K562 (cell line): ENCODE measurements around the gene YJEFN3. TPM values are rescaled to one million over a fixed set of nuclear protein-coding genes. Genes with fewer than 3 reads are reported as not detected.

Source experiments
- ATAC-seq: fragments of 200-7000 bp; cut with Tn5 transposase; 3 replicates; pipeline ENCODE4 v1.9.1; 2020; ENCODE audit warnings: moderate library complexity
- BruUV-seq: library from RNA; stranded (reverse); fragments of 400-500 nt; replicated peaks from 2 replicates; lab custom pipeline; 2021; lab: Mats Ljungman, UMichigan
- CTCF ChIA-PET: fragments of 300-600 bp; formaldehyde crosslinking; extraction: SDS; loops from one replicate; lab custom pipeline; 2021; ENCODE audit warnings: low intra/inter-chr PET ratio; lab: Yijun Ruan, JAX
- POLR2A ChIA-PET: fragments of 300-600, 350-650 bp; sonication (Branson Sonifier 250); formaldehyde crosslinking; extraction: SDS; loops from one replicate; lab custom pipeline; 2021; ENCODE audit warnings: antibody characterized with exemption, inconsistent platforms; lab: Yijun Ruan, JAX
- DNase-seq, 4 experiments: peaks; one replicate each; pipeline versions ENCODE4 v3.0.0 to v3.0.0-alpha.2; 2011 to 2018; ENCODE audit warnings: low spot score in 3 of 4, mixed read lengths in 3 of 4; ENCODE audit errors: extremely low read depth in 1 of 4
- FAIRE-seq: peaks from 2 replicates; lab custom pipeline; 2011; peaks lifted over from hg19 to GRCh38; lab: Jason Lieb, UNC
- H2AFZ ChIP-seq: 2 replicates; pipeline ENCODE4 v1.6.0; 2011; ENCODE audit warnings: low read depth, low read length, control low read depth, inconsistent platforms
- H3K27ac ChIP-seq: fragments of 200-600 bp; 3 replicates; pipeline ENCODE4 v1.8.0; 2011; ENCODE audit warnings: low read depth, mild to moderate bottlenecking, control low read depth, inconsistent platforms, low read length, moderate library complexity, mixed read lengths; ENCODE audit errors: extremely low read depth
- H3K27me3 ChIP-seq, 2 experiments: fragments of 300-600 bp in 1 of 2; 2 replicates in 1 of 2; 3 replicates in 1 of 2; pipeline versions ENCODE4 v1.6.0 to v1.8.0; 2011; ENCODE audit warnings: inconsistent platforms in 2 of 2, low read length in 2 of 2, mild to moderate bottlenecking in 1 of 2, mixed read lengths in 1 of 2, moderate library complexity in 1 of 2; ENCODE audit not compliant: control insufficient read depth in 2 of 2, insufficient read depth in 2 of 2
- H3K36me3 ChIP-seq: fragments of 300-600 bp; 3 replicates; pipeline ENCODE4 v1.8.0; 2011; ENCODE audit warnings: mild to moderate bottlenecking, low read length, inconsistent platforms; ENCODE audit not compliant: control insufficient read depth, insufficient read depth
- H3K4me1 ChIP-seq, 2 experiments: fragments of 200-600 bp in 1 of 2; replicated peaks in 1 of 2; 2 replicates in 1 of 2; 3 replicates in 1 of 2; pipeline versions ENCODE4 v1.5.1 to v1.8.0; 2011; ENCODE audit warnings: inconsistent platforms in 2 of 2, low read length in 2 of 2, mild to moderate bottlenecking in 1 of 2, mixed read lengths in 1 of 2, moderate library complexity in 1 of 2; ENCODE audit not compliant: control insufficient read depth in 2 of 2, insufficient read depth in 2 of 2
- H3K4me2 ChIP-seq: 2 replicates; pipeline ENCODE4 v1.6.1; 2011; ENCODE audit warnings: low read length, control low read depth, inconsistent platforms, mixed read lengths; ENCODE audit not compliant: insufficient read depth
- H3K4me3 ChIP-seq: fragments of 200-600 bp; sonication (generic), shearing (Covaris generic); 2 replicates; pipeline ENCODE4 v1.5.1; 2016; ENCODE audit warnings: control low read depth, inconsistent platforms
- H3K79me2 ChIP-seq: fragments of 200-600 bp; 3 replicates; pipeline ENCODE4 v1.8.0; 2011; ENCODE audit warnings: low read length, inconsistent platforms; ENCODE audit not compliant: control insufficient read depth, insufficient read depth
- H3K9ac ChIP-seq, 2 experiments: 2 replicates each; pipeline versions ENCODE4 v1.6.0 to v1.6.1; 2011; ENCODE audit warnings: low read depth in 2 of 2, low read length in 2 of 2, control low read depth in 1 of 2, inconsistent platforms in 1 of 2, mild to moderate bottlenecking in 1 of 2, mixed read lengths in 1 of 2; ENCODE audit not compliant: insufficient read depth in 1 of 2
- H3K9me1 ChIP-seq: one replicate; pipeline ENCODE4 v1.6.0; 2011; ENCODE audit warnings: inconsistent platforms, mild to moderate bottlenecking, low read length, moderate library complexity; ENCODE audit not compliant: control insufficient read depth, insufficient read depth
- H3K9me3 ChIP-seq: replicated peaks from 2 replicates; pipeline ENCODE4 v1.5.1; 2011; ENCODE audit warnings: low read depth, low read length, inconsistent platforms; ENCODE audit not compliant: control insufficient read depth, insufficient read depth
- H4K20me1 ChIP-seq: replicated peaks from 2 replicates; pipeline ENCODE4 v1.6.1; 2011; ENCODE audit warnings: low read length, inconsistent platforms, mixed read lengths; ENCODE audit not compliant: control insufficient read depth, insufficient read depth
- NFIC ChIP-seq: fragments of 450-650 bp; IDR thresholded peaks from 2 replicates; pipeline ENCODE4 v1.6.1; 2017; ENCODE audit warnings: mild to moderate bottlenecking, inconsistent platforms
- POLR2G ChIP-seq: fragments of 200-400 bp; formaldehyde crosslinking; IDR thresholded peaks from 2 replicates; pipeline ENCODE4 v1.6.1; 2017; ENCODE audit warnings: low read depth, mild to moderate bottlenecking, antibody characterized with exemption, low read length, moderate library complexity
- STAT5B ChIP-seq: fragments of 250-450 bp; sonication (Bioruptor Pico); IDR thresholded peaks from 2 replicates; pipeline ENCODE4 v1.8.0; 2021; ENCODE audit warnings: mild to moderate bottlenecking, inconsistent platforms
- WGBS: fragments of 100-300 bp; shearing (Covaris generic); methylation state at CpG from one replicate; pipeline ENCODE4 v1.1.6; 2016; ENCODE audit warnings: low coverage, mixed read lengths; ENCODE audit not compliant: insufficient coverage; ENCODE audit errors: missing lambda C conversion rate; 5-methylcytosine and 5-hydroxymethylcytosine counted together
- in situ Hi-C: fragments of 300-500 bp; cut with MboI; formaldehyde crosslinking; loops from 4 replicates; pipeline ENCODE4 v1.15.0; 2018; ENCODE audit warnings: inconsistent platforms, mixed read lengths
- intact Hi-C: fragments of 100-400 bp; cut with micrococcal nuclease; formaldehyde crosslinking; loops from 2 replicates; pipeline ENCODE4 v1.14.2; 2022
- polyA plus RNA-seq, 8 experiments: library from polyadenylated mRNA; depleted of rRNA in 4 of 8; stranded (reverse) in 5 of 8; unstranded in 3 of 8; fragments of >200 nt; fragmentation: Nextera tagmentation in 2 of 8; fragmentation: Illumina TruSeq in 1 of 8; extraction: Ambion mirVana in 2 of 8; extraction: Trizol in 1 of 8; gene quantifications; 2 replicates each; pipeline versions ENCODE4 v1.2.1 to v1.2.3, GENCODE V29; 2011 to 2014; ENCODE audit warnings: inconsistent platforms in 1 of 8, missing spikeins in 1 of 8
- total RNA-seq, 7 experiments: library from RNA; depleted of rRNA in 6 of 7; stranded (reverse); fragments of >200 nt in 6 of 7; fragmentation: Illumina TruSeq in 2 of 7; extraction: Trizol in 2 of 7; gene quantifications; 2 replicates each; pipeline versions ENCODE4 v1.2.1 to v1.2.3, GENCODE V29; 2011 to 2021; ENCODE audit warnings: low replicate concordance in 1 of 7
- TF ChIP-seq, protein P1 (sequence below): fragments of 450-650 bp; IDR thresholded peaks from 2 replicates; pipeline ENCODE4 v1.6.1; 2016; ENCODE audit warnings: borderline replicate concordance
- TF ChIP-seq, protein P2 (sequence below): IDR thresholded peaks from 2 replicates; pipeline ENCODE4 v1.6.1; 2011; ENCODE audit not compliant: insufficient read length; ENCODE audit errors: extremely low read depth

The YJEFN3 gene
- total and polyA plus RNA-seq, 9 of the 15 experiments (the other 6 are each of a cell fraction or from before 2014, with no cell fraction given), result 0.04 to 5.8 (median 1.3) TPM; not detected in 1

DNA sequence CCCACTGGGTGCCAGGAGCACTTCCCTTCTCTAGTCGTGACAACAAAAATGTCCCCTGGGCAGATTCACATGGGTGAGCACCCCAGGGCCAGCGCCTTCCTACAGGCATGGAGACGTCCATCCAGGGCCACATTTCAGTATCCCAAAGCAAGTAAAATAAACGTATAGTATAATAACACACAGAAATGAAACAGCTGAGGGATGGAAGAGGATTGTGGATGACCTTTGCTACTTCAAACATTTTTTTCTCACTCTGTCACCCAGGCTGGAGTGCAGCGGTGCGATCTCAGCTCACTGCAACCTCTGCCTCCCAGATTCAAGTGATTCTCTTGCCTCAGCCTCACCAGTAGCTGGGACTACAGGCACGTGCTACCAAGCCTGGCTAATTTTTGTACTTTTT is 37.6 kb downstream of the YJEFN3 start:
- TF ChIP-seq, protein P1, sequence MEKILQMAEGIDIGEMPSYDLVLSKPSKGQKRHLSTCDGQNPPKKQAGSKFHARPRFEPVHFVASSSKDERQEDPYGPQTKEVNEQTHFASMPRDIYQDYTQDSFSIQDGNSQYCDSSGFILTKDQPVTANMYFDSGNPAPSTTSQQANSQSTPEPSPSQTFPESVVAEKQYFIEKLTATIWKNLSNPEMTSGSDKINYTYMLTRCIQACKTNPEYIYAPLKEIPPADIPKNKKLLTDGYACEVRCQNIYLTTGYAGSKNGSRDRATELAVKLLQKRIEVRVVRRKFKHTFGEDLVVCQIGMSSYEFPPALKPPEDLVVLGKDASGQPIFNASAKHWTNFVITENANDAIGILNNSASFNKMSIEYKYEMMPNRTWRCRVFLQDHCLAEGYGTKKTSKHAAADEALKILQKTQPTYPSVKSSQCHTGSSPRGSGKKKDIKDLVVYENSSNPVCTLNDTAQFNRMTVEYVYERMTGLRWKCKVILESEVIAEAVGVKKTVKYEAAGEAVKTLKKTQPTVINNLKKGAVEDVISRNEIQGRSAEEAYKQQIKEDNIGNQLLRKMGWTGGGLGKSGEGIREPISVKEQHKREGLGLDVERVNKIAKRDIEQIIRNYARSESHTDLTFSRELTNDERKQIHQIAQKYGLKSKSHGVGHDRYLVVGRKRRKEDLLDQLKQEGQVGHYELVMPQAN, result no peak
- TF ChIP-seq, protein P2, sequence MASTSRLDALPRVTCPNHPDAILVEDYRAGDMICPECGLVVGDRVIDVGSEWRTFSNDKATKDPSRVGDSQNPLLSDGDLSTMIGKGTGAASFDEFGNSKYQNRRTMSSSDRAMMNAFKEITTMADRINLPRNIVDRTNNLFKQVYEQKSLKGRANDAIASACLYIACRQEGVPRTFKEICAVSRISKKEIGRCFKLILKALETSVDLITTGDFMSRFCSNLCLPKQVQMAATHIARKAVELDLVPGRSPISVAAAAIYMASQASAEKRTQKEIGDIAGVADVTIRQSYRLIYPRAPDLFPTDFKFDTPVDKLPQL, result no peak
- TF ChIP-seq POLR2G (no peak), NFIC (no peak), STAT5B (no peak)
- TF ChIP-seq, all 486 proteins: peak for 0
- ATAC-seq (no peak), DNase-seq (no peak), FAIRE-seq (no peak)
- no peaks in the 10 kb centered on the region for H3K36me3 ChIP-seq
- H3K4me1 ChIP-seq, result peaks cover 0 to 19% of the 10 kb centered on the region in 2 experiments; a peak in 2 of 5 replicates
- in situ Hi-C loops (no loop called here), intact Hi-C loops (loop anchor here (10.0 kb wide), 1 partner anchor 178 kb away; no protein-coding TSS in a partner anchor)
- no peak overlapping the region for H2AFZ ChIP-seq
- H3K27me3 ChIP-seq, result no peaks in the 10 kb centered on the region; a peak in 1 of 5 replicates
- no peaks in the 10 kb centered on the region for H3K9me1 ChIP-seq
- H3K9ac ChIP-seq, result no peak overlapping the region
- no peak overlapping the region for H3K4me2 ChIP-seq
- POLR2A ChIA-PET, result no interaction called here
- CTCF ChIA-PET, result no interaction called here
- H4K20me1 ChIP-seq, result peaks cover 7% of the 10 kb centered on the region; the same call in 1 of the 2 replicates
- no peaks in the 10 kb centered on the region for H3K9me3 ChIP-seq
- no TSS peak for BruUV-seq
- H3K4me3 ChIP-seq, result no peak overlapping the region
- WGBS, result 31% methylated on average over 7 of the region's 7 CpGs
- H3K79me2 ChIP-seq, result no peaks in the 10 kb centered on the region
- no peak overlapping the region for H3K27ac ChIP-seq
